GM19468 (cell line): ENCODE measurements around the gene CFAP221.
"Not testable (repeated sequence)": the region's sequence is repeated elsewhere in the genome, so short reads cannot be mapped to it uniquely, and the experiment has no call there.

Source experiments
- ATAC-seq: cut with Tn5 transposase; IDR thresholded peaks from one replicate; pipeline ENCODE4 v1.9.1; 2021; ENCODE audit warnings: mild to moderate bottlenecking, moderate library complexity, moderate number of reproducible peaks; ENCODE audit not compliant: unreplicated experiment; ENCODE audit errors: extremely low read depth

CFAP221 gene

DNA sequence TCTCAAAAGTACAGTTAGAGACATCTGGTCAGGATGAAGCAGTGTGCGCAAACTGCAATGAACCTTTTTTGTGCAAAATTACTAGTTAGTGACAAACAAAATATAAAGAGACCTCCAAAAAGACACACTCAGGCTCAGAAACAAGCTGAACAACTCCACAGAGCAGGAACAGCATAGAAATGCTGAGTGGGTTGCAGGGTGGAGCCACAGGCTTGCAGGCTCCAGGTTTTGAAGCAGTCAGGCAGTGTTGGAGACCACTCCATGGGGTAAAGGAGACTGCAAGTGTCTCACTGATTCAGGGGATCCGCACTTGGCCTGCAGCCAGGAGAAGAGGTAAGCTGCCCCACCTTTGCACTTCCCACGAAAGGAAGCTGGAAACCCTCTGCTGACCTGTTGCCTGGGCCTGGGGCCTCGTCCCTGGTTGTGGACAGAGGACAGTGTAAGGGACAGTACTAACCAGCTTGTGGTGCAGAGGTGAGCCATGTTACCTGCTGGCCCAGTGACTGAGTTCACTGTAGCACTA is 36.4 kb downstream of the CFAP221 start:
- no peak for ATAC-seq

DNA sequence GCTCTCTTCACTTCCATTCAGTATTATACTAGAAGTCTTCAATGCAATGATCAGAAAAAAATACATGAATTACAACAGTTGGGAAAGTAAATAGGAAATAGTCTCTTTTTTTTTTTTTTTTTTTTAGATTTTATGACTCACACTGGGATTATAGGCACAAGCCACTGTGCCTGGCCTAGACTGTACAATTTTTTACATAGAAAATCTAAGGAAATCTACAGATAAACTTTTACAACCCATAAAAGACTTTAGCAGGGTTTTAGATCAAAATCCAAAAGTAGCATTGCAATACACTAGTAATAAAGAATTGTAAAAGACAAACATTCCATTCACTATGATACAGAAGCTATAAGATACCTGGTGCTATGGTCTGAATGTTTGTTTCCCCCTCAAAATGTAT is 39.0 kb downstream of the CFAP221 start:
- ATAC-seq = no peak

DNA sequence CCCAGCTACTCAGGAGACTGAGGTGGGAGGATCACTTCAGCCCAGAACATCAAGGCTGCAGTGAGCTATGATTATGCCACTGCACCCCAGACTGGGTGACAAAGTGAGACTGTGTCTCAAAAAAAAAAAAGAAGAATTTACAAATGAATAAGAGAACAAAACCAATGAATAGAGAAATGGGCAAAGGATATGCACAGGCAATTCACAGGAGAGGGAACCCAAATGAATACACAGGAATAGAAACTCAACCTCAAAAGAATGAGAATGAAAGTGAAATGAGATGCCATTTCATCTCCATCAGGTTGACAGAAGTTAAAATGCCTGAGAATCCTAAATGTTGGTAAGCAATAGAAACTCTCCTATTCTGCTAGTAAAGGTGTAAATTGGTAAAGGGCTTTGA is 40.2 kb downstream of the CFAP221 start:
- no peak for ATAC-seq

DNA sequence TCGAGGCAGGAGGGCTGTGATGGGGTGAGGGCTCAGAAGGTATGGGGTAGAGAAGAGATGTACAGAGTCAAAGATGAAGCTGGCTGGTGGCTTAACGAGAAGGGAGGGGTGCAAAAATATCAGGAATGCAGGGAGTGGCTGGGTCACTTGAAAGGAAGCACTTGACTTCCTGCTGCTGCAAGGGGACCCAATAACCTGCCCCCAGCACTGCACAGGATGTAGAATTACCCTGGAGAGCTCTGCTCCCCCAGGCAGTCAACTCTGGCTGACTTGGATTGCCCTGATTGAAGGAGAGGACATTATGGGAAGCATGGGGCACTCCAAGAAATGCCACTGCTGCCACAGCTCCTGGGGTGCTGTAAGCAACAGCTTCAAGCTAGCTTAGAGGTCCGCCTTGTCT is 41.8 kb downstream of the CFAP221 start:
- no peak for ATAC-seq

DNA sequence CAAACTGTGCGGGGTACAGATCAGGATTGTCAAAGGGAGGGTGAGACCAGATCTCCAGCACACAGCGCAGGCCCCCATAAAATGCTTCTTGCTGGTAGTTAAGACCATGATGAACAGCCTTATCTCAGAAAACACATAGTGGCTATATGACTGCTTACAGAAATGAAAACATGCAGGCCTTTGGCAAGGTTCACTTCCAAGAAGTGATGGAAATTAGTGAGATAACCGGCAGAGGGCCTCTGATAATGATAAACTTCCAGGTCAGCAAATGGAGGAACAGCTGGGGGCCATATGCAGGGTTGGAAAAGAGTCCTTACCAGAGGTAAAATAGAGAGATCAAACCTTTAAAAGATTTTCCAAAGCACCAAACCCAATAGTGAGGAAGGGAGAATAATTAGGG is 46.6 kb downstream of the CFAP221 start:
- no peak for ATAC-seq

DNA sequence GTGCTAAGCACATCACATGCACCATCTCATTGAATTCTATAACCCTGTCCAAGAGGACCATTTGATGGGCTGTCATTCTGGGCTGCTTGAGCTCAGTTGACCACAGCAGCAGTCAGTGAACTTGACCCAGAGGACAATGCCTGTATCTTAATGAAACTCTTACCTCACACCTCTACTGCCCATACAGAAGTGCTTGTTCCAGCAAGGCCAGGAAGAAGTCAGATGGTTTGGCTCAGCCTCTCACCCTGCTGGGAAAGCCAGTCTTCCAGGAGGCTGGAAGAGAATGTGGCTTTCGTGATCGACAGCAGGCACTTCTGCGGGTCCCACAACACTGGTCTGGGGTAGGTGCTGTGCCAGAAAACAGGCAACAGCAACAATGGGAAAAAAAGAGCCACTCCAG is 47.3 kb downstream of the CFAP221 start:
- no peak for ATAC-seq

DNA sequence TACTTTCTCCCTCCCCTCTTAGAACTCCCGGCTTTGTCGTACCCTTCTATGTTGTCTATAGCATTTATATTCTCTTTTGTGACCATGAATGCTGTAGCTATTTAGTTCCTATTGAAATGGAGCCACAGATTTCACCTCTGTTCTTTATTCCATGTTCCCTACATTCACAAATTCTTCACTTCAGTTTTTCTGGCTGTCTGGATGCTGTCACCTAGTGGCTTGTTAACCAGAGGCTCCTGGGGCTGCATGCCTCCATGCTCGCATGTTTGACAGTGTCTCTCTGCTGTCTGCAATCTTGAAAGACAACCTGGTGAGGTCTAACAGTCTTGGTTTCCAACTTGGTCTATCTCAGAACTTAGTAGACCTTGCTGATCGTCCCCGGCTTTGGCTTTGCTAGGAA is 48.2 kb downstream of the CFAP221 start:
- no peak for ATAC-seq

DNA sequence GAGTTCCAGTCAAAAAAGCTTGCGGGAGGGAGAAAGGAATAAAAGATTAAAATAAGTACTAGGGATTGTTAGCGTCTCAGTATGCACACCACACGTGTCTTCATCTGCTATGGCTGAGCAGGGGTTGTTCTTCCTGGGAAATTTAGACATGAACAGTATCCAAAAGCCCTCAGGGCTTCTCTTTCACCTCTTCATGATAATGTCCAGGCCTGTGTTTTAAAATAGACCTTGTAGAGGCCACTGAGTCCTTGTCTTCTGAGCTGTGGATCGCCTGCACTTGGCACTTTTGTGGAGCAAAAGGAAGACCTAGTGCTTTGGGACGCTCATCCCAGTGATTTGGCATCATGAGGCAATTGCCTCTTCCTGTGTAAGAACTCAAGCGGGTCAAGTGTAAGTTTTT is 52.4 kb downstream of the CFAP221 start:
- ATAC-seq = no peak

DNA sequence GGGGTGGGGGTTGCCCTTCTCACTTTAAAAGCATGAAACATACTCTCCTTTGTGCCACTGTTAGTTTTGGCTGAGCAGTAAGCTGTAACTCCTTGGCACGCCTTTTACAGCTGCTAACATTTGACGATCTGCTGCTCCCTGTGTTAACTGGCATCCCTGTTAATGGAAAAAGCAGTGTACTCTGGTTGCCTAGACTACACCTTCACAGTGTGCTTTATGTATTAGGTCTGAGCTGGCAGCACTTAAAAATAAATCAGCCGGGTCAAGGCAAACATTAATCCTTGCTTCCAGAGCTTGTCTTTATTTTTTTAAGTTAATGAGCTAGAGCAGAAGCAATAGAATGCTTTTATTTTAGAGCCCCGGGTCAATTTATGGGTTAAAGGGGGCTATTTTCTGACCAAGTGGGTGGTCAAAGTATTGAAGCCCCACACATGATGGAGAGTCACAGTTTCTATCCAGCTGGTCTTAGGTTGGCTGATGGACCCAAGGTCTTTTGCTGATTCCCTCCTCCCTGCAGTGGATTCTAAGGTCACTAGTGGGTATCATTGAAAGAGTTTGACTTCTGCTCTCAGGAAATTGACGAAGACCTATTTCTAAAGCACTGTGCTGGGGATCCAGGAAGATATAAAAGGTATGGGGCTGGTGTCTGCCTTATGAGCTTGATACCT is 54.5 kb downstream of the CFAP221 start:
- no peak for ATAC-seq

DNA sequence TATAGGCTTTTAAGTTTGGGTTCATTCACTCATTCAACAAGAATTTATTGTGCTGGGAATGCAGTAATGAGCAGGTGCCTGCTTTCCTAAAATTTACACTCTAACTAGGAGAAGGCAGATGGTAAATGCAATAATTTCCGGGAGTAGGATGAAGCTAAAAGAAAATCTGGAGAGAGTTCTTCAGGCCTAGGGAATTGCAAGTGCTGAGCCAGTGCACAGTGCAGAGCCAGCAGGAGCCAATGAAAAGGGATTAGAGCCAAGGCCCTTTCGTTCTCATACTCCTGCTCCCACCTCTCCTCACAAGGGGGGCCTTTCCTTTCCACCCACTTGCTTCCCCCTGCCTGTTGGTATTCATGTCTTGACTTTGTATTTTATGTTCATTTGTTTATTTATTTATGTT is 55.1 kb downstream of the CFAP221 start:
- ATAC-seq = no peak

DNA sequence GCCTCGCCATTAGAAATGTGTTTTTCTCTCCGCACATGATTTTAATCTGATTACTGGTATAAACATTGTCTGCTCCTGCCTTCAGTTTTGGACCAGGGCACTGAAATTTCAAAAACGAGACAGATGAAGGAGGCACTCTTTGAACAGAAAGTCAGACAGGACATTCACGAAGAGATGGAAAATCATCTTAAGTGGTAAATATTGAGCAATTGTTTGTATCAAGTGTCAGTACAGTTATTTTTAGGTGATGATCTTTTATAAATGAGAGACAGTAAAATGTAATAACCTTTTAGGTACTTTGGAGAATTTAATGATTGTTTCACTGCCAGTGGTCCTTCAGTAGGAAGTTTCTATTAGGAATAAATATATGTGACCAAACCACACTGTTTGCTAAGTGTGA is 60.8 kb downstream of the CFAP221 start:
- ATAC-seq = no peak

DNA sequence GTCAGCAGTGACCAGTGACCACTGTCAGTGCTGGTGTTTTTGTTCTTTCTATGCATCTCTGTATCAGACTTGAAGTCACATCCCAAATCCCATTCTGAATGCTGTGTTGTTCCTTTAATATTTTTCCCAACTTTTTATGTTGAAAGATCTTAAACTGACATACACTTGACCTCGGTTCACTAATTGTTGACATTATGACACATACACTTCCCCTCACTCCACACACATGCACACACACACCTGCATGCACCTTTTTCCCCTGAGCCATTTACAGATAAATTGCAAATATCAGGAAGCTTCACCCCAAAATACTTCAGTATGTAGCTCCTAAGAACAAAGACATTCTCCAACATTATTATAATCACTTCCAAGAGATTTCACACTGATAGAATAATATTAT is 62.4 kb downstream of the CFAP221 start:
- ATAC-seq = no peak

DNA sequence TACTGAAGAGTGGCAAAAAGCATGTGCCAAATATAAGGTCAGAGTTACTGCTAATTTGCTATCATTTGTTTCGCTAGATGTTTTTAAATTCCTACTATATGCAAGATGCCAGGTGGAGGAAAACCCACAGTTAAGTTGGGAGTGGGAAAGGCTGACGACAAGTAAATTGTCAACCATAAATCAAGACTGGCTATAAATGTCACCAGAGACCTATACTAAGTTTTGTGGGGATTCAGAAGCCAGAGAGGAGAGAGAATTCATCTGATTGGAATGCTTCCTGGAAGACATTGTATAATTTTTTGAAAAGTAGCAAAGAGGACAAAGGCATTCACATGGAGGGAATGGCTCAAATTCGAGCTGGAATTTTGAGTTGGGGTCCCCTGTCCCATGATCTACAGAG is 64.3 kb downstream of the CFAP221 start:
- no peak for ATAC-seq

DNA sequence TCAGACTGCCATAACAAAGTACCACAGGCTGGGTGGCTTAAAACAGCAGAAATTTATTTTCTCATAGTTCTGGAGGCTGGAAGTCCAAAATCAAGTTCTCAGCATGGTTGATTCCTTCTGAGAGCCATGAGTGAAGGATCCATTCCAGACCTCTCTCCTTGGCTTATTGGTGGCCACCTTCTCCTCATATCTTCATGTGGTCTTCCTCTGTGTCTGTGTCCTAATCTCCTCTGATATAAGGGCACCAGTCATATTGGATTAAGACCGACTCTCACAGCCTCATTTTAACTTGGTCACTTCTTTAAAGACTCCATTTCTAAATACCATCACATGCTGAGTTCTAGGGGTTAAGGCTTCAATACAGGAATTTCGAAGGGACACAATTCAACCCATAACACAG is 65.1 kb downstream of the CFAP221 start:
- ATAC-seq = no peak

DNA sequence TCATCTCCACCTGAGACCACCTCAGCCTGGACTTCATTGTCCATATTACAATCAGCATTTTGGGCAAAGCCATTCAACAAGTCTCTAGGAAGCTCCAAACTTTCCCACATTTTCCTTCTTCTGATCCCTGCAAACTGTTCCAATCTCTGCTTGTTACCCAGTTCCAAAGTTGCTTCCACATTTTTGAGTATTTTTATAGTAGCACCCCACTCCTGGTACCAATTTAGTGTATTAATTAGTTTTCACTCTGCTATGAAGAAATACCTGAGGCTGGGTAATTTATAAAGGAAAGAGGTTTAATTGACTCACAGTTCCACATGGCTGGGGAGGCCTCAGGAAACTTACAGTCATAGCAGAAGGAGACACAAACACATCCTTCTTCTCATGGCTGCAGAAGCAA is 69.9 kb downstream of the CFAP221 start:
- not testable (repeated sequence) for ATAC-seq

DNA sequence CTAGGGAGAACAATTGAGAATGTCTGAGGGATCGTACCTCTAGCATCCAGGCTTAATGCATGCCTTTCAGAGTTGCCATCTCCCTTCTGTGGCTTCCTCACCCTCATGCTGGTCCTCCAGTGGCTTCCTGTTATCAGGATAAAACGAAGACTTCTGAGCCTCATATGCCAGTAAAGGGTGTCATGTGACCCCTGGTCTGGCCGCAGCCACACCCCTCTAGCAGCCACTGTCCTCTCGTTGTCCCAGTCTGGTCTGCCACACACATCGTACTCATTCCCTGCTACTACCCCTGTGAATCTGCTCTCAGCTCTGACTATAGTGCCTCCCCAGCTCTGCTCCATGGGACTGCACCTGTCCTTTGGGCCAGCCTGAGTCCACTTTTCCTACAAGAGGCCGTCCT is 72.2 kb downstream of the CFAP221 start:
- ATAC-seq = no peak

DNA sequence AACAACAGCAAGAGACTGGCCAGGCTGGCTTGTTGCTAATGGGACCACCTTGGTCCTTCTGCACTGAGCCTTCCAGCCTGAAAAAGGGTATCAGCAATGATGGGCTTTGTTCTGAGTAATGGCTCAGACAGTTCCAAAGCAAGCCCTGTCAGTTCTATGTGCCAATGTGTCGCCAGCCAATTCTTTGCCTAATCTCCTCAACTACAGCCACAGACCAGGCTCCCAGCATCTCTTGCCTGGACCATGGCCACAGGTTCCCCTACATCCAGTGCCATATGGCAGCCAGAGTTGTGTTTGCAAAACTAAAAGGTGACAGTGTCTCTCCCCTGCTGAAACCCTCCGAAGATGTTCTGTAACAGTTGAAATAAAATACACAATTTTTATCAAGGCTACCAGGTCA is 73.2 kb downstream of the CFAP221 start:
- no peak for ATAC-seq

DNA sequence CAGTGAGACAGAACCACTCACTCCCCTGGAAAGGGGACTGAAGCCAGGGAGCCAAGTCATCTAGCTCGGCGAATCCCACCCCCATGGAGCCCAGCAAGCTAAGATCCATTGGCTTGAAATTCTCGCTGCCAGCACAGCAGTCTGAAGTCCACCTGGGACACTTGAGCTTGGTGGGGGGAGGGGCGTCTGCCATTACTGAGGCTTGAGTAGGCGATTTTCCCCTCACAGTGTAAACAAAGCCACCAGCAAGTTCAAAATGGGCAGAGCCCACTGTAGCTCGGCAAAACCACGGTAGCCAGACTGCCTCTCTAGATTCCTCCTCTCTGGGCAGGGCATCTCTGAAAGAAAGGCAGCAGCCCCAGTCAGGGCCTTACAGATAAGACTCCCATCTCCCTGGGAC is 74.5 kb downstream of the CFAP221 start:
- ATAC-seq = not testable (repeated sequence)

DNA sequence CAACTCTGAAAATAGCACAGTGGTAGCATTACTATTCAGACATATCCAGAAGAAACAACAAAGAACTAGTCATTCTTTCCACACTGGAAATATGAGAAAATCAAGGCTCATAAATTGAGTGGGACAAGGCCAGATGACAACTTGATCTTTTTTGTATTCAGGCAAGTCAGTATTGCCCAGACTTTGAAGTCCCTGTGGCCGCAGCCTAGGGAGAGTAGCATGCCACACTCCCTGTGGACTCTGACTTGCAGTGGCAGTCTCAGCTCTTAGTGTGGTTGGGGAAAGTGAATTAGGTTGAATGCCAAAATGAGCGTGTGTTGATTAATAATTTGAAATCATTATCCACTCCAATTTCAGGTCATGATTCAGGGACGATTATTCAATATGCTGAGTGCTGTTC is 81.0 kb downstream of the CFAP221 start:
- no peak for ATAC-seq

DNA sequence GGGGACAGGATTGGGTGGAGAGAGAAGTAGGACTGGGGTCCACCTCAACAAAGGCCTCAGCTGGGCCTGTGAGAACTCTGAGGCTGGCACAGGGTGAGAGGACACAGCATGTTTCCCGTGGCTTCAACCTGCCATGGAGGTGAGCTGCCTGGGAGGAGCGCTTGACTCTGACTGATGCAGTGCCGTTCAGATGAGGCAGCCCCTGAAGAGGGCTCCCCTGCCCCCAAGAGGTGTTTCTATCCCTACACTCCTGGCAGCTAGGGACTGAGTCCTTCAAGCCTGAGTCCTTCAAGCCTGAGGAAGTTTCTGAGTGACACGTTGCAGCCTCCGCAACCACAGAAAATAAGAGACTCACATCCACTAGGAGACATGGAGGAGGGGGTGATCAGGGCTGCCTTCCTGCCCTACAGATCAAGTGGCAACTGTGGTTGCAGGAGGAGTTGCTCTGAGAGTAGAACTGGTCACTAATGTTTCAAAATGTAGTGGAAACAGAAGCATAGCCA is 85.1 kb downstream of the CFAP221 start:
- ATAC-seq = no peak

DNA sequence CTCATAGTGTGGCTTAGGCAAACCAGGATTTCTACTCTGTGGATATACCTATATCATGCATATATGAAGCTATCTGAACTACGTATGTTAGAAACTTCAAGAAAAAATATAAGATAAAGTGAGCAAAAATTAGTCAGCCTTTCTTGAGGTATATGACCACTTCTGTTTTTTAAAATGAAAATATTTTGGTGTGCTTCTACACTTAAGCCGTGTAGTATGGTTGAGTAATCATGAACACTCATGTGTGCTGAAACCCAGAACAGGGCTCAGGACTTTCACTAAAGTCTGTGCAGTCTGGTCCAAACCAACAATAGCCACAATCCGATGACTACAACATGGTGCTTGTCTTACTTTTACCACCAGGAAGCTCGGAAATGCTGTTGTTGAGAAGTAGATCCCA is 85.9 kb downstream of the CFAP221 start:
- no peak for ATAC-seq

DNA sequence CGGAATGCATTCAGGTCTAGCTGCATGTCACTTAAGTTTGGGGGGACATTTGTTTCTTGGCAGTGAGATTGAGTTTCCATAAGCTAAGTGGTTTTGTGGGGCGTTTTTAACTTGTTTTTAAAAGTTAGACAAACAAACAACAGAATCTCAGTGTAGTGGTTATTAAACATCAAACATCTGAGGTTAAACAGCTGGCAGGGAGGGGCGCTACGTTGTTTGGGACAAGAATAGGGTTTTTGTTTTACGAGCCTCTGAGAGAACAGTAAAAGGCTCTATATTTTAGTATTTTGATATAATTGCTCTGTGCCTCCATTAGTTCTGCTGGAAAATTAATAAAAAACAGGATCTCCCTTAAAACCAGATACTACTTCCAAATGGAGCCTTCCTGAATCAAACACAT is 93.1 kb downstream of the CFAP221 start:
- no peak for ATAC-seq
